Inflammatory macrophage (primary cell): Measurements from ENCODE around the gene ZFYVE19.

Experiments
- DNase-seq, 2 donors: peaks; one replicate each; pipeline ENCODE4 v3.0.0-alpha.2; 2020 to 2022

ZFYVE19 gene

GRCh38 chr15:40815042-40815698, 8.3 kb downstream of the ZFYVE19 start:
- DNase-seq = peak; percentile 38 to 67

- DNase-seq = no peak
Measured at GRCh38 chr15:40819048-40819447, 12.2 kb downstream of the ZFYVE19 start.

- no peak for DNase-seq
Measured at GRCh38 chr15:40821195-40821594, 14.3 kb downstream of the ZFYVE19 start.

- DNase-seq = peak; percentile 32 to 66
Measured at GRCh38 chr15:40823572-40824343, 16.9 kb downstream of the ZFYVE19 start.

GRCh38 chr15:40825661-40826422, 19.0 kb downstream of the ZFYVE19 start:
- DNase-seq = no peak

GRCh38 chr15:40826423-40827075, 19.7 kb downstream of the ZFYVE19 start:
- no peak for DNase-seq

- no peak for DNase-seq
Measured at GRCh38 chr15:40828447-40829036, 21.7 kb downstream of the ZFYVE19 start, which contains the start of gene PPP1R14D. PPP1R14D (minus strand) TSS chr15:40828708; CDS start chr15:40828641, 67 bp downstream.

GRCh38 chr15:40829115-40829514, 22.2 kb downstream of the ZFYVE19 start:
- no peak for DNase-seq

- DNase-seq = no peak
Measured at GRCh38 chr15:40830884-40831283, 24.0 kb downstream of the ZFYVE19 start.

GRCh38 chr15:40831861-40832260, 25.0 kb downstream of the ZFYVE19 start:
- no peak for DNase-seq

- no peak for DNase-seq
Measured at GRCh38 chr15:40832903-40833302, 26.0 kb downstream of the ZFYVE19 start.

- no peak for DNase-seq
Measured at GRCh38 chr15:40836020-40836419, 29.1 kb downstream of the ZFYVE19 start.

- DNase-seq = no peak
Measured at GRCh38 chr15:40838756-40839155, 31.9 kb downstream of the ZFYVE19 start.

GRCh38 chr15:40841741-40842140, 34.9 kb downstream of the ZFYVE19 start:
- no peak for DNase-seq

- no peak for DNase-seq
Measured at GRCh38 chr15:40843261-40843884, 36.5 kb downstream of the ZFYVE19 start.

- DNase-seq = peak; percentile 28 to 63
Measured at GRCh38 chr15:40843885-40844695, 37.2 kb downstream of the ZFYVE19 start, which contains the start of gene SPINT1. SPINT1 (plus strand) TSS chr15:40844048; CDS start chr15:40844555, 507 bp downstream.

- peak; percentile 35 to 64 for DNase-seq
Measured at GRCh38 chr15:40844696-40845030, 37.8 kb downstream of the ZFYVE19 start.

- DNase-seq = peak; percentile 48 to 51
Measured at GRCh38 chr15:40845036-40845435, 38.1 kb downstream of the ZFYVE19 start.

GRCh38 chr15:40845511-40846284, 38.8 kb downstream of the ZFYVE19 start:
- DNase-seq = peak in 1 of 2 donors; percentile 33

GRCh38 chr15:40846841-40847222, 39.9 kb downstream of the ZFYVE19 start:
- peak; percentile 64 to 89 for DNase-seq
